Measurements from ENCODE around the gene PRDM16. TPM values are rescaled to one million over a fixed set of nuclear protein-coding genes. Genes with fewer than 3 reads are reported as not detected.
A peak's percentile ranks its signal among the peaks of the same experiment; 100 is the strongest.

Gene PRDM16
- total and polyA plus RNA-seq, 2 of the 8 experiments (the other 6 are each of a cell fraction or from before 2014, with no cell fraction given), result 0.39 to 0.43 TPM

- H4K91ac ChIP-seq (replicated peaks; ENCODE audit: insufficient read length, low read length), result no peak overlapping the region
- H3K4me3 ChIP-seq (ENCODE audit: extremely low read depth in 1 of 4, insufficient read depth in 2 of 4, low read depth in 3 of 4, low read length in 4 of 4), result no peak overlapping the region
- H4K5ac ChIP-seq (ENCODE audit: insufficient read length, low read depth, low read length), result no peak overlapping the region
- no peaks in the 10 kb centered on the region for H3K79me1 ChIP-seq (ENCODE audit: low read depth, low read length)
- no peak overlapping the region; a peak in 1 of 4 replicates for H3K4me2 ChIP-seq (ENCODE audit: insufficient read depth in 1 of 2, low read depth in 2 of 2, low read length in 2 of 2)
- H3K4ac ChIP-seq (replicated peaks; ENCODE audit: insufficient read length, low read depth, low read length), result no peak overlapping the region
- no peaks in the 10 kb centered on the region for H3K36me3 ChIP-seq (ENCODE audit: control insufficient read depth in 2 of 4, insufficient read depth in 4 of 4, low read length in 3 of 4)
- TF ChIP-seq CTBP2 (IDR thresholded peaks at IDR 0.05; ENCODE audit: borderline replicate concordance, insufficient read depth, insufficient read length, low read length) (no peak), E2F6 (IDR thresholded peaks at IDR 0.05) (peak; percentile 74), MAX (IDR thresholded peaks at IDR 0.05) (peak; percentile 64)
- H3K9ac ChIP-seq (replicated peaks in 1 of 4; ENCODE audit: extremely low read depth in 1 of 4, low read depth in 3 of 4, low read length in 3 of 4), result no peak overlapping the region
- no peaks in the 10 kb centered on the region for H3K23me2 ChIP-seq (ENCODE audit: low read depth, low read length)
- no peak overlapping the region for H2BK5ac ChIP-seq (ENCODE audit: low read depth, low read length)
- no peak overlapping the region; the same call in 1 of the 2 replicates for H2AFZ ChIP-seq (ENCODE audit: low read length)
- ChIA-PET CTCF (ENCODE audit: partially characterized antibody) (interaction anchor here (0.7 to 0.9 kb wide), 3 partner anchors 55 to 114 kb away, joined by 3 read pairs; no protein-coding TSS in a partner anchor), POLR2A (ENCODE audit: partially characterized antibody) (no interaction called here)
- peak in 1 of 2 experiments; percentile 72 for DNase-seq (ENCODE audit: low read depth in 1 of 2, low spot score in 2 of 2)
- WGBS, 2 experiments (ENCODE audit: extremely low coverage in 1 of 2, insufficient coverage in 1 of 2, insufficient read length in 1 of 2, insufficient replicate concordance in 2 of 2, low coverage in 1 of 2, low lambda C conversion rate in 2 of 2, missing lambda C conversion rate in 1 of 2), result 73% methylated on average over 34 of the region's 47 CpGs; no CpG with 5 or more reads in 1 of the 2 experiments
- no peak overlapping the region for H2BK20ac ChIP-seq (ENCODE audit: low read length)
- H3K4me1 ChIP-seq (replicated peaks in 1 of 4; ENCODE audit: control insufficient read depth in 3 of 4, insufficient read depth in 4 of 4, low read length in 3 of 4), result peaks cover 0 to 8% (median 0%) of the 10 kb centered on the region in 4 experiments; a peak in 2 of 7 replicates
- no peak for FAIRE-seq
- no peak overlapping the region for H2BK12ac ChIP-seq (ENCODE audit: low read depth, low read length)
- H3K18ac ChIP-seq (ENCODE audit: extremely low read depth, low read length), result no peak overlapping the region
- no peak overlapping the region for H3K23ac ChIP-seq (ENCODE audit: insufficient read length)
- H4K20me1 ChIP-seq (replicated peaks in 1 of 2; ENCODE audit: control insufficient read depth in 1 of 2, insufficient read depth in 2 of 2, low read length in 2 of 2), result peaks cover 0 to 2% of the 10 kb centered on the region in 2 experiments
- H3K9me3 ChIP-seq (ENCODE audit: insufficient read depth in 2 of 2, low read depth in 1 of 2, low read length in 1 of 2), result no peaks in the 10 kb centered on the region
- H2BK120ac ChIP-seq (replicated peaks; ENCODE audit: low read depth, low read length), result no peak overlapping the region
- no peak overlapping the region for H2AK5ac ChIP-seq (ENCODE audit: low read depth, low read length)
- H3K27ac ChIP-seq (ENCODE audit: low read depth, low read length), result no peak overlapping the region
- no peak overlapping the region for H3K56ac ChIP-seq (replicated peaks; ENCODE audit: insufficient read length, low read depth, low read length)
- peak overlapping the region; percentile 89 for H4K8ac ChIP-seq (ENCODE audit: extremely low read depth, insufficient read depth, low read length)
- no peak overlapping the region for H2BK15ac ChIP-seq (ENCODE audit: low read length)
- H3K27me3 ChIP-seq (replicated peaks in 1 of 4; ENCODE audit: control insufficient read depth in 3 of 4, extremely low read depth in 1 of 4, insufficient read depth in 3 of 4, low read length in 3 of 4), result 0 out of 7 replicates have a peak, but pooled peaks cover 0 to 3% (median 0%) of the 10 kb centered on the region in 4 experiments
- no peaks in the 10 kb centered on the region for H3K79me2 ChIP-seq (ENCODE audit: control insufficient read depth in 1 of 2, insufficient read depth in 2 of 2, low read length in 2 of 2)
- H3K14ac ChIP-seq (ENCODE audit: insufficient read length), result no peak overlapping the region
Measured at GRCh38 chr1:3240524-3241235, 171.7 kb downstream of the PRDM16 start.

All from H1 (cell line).